Effector memory CD8-positive, alpha-beta T cell (primary cell): ENCODE measurements around the gene ZNF414.
"Not testable (repeated sequence)": the region's sequence is repeated elsewhere in the genome, so short reads cannot be mapped to it uniquely, and the experiment has no call there.

Experiments used
- ATAC-seq: fragments of 150-1000 bp; cut with Tn5 transposase; replicated peaks from 2 replicates; pipeline ENCODE4 v1.10.0; 2021; ENCODE audit warnings: mild to moderate bottlenecking, moderate library complexity
- DNase-seq, 3 experiments: peaks; one replicate each; pipeline ENCODE4 v3.0.0; 2021
- H3K27ac Mint-ChIP-seq, 2 donors: one replicate each; pipeline ENCODE4 v1.8.0; 2022; ENCODE audit warnings: mild to moderate bottlenecking in 2 of 2, mixed read lengths in 2 of 2, moderate library complexity in 2 of 2
- H3K27me3 Mint-ChIP-seq, 2 donors: one replicate each; pipeline ENCODE4 v1.8.0; 2022; ENCODE audit warnings: mixed read lengths in 2 of 2
- H3K36me3 Mint-ChIP-seq: one replicate; pipeline ENCODE4 v1.8.0; 2022; ENCODE audit warnings: mild to moderate bottlenecking, moderate library complexity, mixed read lengths; ENCODE audit not compliant: insufficient read depth
- H3K4me1 Mint-ChIP-seq, 2 donors: one replicate each; pipeline ENCODE4 v1.8.0; 2022; ENCODE audit warnings: low read depth in 2 of 2, mixed read lengths in 2 of 2
- H3K4me3 Mint-ChIP-seq, 2 donors: one replicate each; pipeline ENCODE4 v1.8.0; 2022; ENCODE audit warnings: mild to moderate bottlenecking in 2 of 2, mixed read lengths in 2 of 2, moderate library complexity in 2 of 2
- H3K9me3 Mint-ChIP-seq, 2 donors: one replicate each; pipeline ENCODE4 v1.8.0; 2022; ENCODE audit warnings: mixed read lengths in 2 of 2
- total RNA-seq, 9 experiments: gene quantifications; one replicate each; lab custom pipeline; 2026; lab: John Stamatoyannopoulos, UW

Gene ZNF414, protein sequence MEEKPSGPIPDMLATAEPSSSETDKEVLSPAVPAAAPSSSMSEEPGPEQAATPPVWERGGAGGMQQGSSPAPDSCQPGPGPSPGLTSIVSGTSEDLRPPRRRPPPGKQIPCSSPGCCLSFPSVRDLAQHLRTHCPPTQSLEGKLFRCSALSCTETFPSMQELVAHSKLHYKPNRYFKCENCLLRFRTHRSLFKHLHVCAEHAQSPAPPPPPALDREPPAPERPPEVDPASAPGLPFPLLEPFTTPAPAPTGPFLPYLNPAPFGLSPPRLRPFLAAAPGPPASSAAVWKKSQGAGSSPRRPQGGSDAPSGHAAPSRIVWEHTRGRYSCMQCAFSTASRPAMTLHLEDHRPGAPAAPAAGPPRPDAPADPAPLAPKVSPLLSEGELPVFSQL
- total RNA-seq: 3.4 to 15.6 (median 7.1) reads per million in 9 experiments

GRCh38 chr19:8513687-8514504 lies at the start of gene ZNF414:
TSS of gene ZNF414 (minus strand) at chr19:8514167. CDS start at chr19:8514046, 121 bp downstream.
- Mint-ChIP-seq H3K36me3 (peaks cover 47% of the 10 kb centered on the region), H3K27me3 (no peaks in the 10 kb centered on the region), H3K9me3 (no peaks in the 10 kb centered on the region), H3K4me1 (peaks cover 42 to 49% of the 10 kb centered on the region in 2 donors), H3K27ac (peak within 1 kb of the TSS; percentile 97 to 99), H3K4me3 (peak within 1 kb of the TSS; percentile 89 to 91)
- DNase-seq: peak; percentile 95 to 98 (median 97)
- peak; percentile 73 for ATAC-seq

DNA sequence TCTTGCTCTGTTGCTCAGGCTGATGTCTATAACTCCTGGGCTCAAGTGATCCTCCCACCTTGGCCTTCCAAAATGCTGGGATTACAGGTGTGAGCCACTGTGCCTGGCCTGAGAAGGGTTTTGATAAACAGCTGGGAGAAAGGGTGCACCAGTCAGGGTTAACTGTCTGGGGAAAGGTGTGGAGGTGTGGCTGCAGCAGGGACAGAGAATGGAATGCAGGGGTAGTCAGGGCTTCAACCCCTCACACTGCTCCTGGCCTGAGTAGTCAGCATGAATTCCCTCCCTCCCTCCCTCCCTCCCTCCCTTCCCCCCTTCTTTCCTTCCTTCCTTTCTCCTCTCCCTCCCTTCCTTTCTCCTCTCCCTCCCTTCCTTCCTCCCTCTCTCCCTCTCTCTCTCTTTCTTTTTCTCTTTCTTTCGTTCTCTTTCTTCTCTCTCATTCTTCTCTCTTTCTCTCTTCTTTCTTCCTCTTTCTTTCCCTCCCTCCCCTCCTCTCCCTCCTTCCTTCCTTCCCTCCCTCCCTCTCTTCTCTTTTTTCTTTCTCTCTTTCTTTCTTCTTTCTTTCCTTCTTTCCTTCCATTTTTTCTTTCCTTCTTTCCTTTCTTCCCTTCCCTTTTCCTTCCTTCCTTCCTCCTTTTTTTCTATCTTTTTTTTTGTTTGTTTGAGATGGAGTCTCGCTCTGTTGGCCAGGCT lies 47.3 kb upstream of the ZNF414 start:
- Mint-ChIP-seq H3K36me3 (peaks cover 72% of the 10 kb centered on the region), H3K9me3 (no peaks in the 10 kb centered on the region), H3K4me1 (peaks cover 59 to 72% of the 10 kb centered on the region in 2 donors), H3K27me3 (no peaks in the 10 kb centered on the region), H3K27ac (peak overlapping the region; percentile 94 to 98), H3K4me3 (peak overlapping the region; percentile 54 to 71)
- ATAC-seq (no peak), DNase-seq (no peak)

DNA sequence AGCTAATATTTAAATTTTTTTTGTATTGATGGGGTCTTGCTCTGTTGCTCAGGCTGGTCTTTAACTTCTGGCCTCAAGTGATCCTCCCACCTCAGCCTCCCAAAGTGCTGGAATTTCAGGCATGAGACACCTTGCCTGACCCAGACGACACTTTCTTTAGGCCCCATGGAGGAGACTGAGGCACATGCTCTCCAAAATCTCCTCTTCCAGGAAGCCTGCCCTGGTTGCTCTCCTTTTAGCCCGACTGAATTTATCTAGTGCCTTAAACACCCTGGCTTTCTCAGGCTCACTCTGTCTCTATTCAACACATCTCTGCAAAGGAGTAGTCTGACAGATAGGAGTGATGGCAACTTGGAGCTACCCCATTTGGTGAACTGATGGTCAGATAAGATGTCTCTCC lies 44.4 kb upstream of the ZNF414 start:
- Mint-ChIP-seq H3K4me1 (peaks cover 44 to 61% of the 10 kb centered on the region in 2 donors), H3K36me3 (peaks cover 74% of the 10 kb centered on the region), H3K27ac (peak overlapping the region; percentile 94 to 98), H3K27me3 (no peaks in the 10 kb centered on the region), H3K4me3 (peak overlapping the region; percentile 53 to 74), H3K9me3 (no peaks in the 10 kb centered on the region)
- DNase-seq (no peak), ATAC-seq (no peak)

DNA sequence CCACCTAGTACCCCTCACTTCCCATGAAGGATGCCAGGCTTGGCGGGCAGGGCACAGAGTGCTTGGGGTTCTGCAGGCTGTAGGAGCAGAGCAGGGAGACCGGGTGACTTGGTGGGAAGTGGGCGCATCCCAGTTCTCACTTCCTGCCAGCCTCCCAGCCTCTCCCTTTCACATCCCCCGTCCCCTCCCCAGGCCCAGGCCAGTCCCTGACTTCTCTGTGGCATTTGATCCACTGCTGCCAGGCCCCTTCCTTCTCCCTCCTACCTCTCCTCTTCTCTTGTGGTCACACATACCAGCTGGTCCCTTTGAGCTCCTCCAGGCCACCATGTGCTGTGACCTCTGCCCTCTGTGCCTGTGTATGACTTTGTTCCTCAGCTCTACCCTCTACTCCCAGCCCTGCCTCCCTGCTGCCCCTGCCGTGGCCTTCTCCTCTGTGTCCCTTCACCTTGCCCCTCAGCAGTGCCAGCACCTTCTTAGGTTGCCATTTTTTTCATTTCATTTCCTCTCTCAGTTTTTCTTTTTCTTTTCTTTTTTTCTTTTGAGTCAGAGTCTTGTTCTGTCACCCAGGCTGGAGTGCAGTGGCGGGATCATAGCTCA lies 43.8 kb upstream of the ZNF414 start:
- Mint-ChIP-seq H3K4me3 (peak overlapping the region; percentile 53 to 74), H3K4me1 (peaks cover 47 to 60% of the 10 kb centered on the region in 2 donors), H3K27me3 (no peaks in the 10 kb centered on the region), H3K9me3 (no peaks in the 10 kb centered on the region), H3K36me3 (peaks cover 74% of the 10 kb centered on the region), H3K27ac (peak overlapping the region; percentile 94 to 98)
- ATAC-seq (no peak), DNase-seq (no peak)

DNA sequence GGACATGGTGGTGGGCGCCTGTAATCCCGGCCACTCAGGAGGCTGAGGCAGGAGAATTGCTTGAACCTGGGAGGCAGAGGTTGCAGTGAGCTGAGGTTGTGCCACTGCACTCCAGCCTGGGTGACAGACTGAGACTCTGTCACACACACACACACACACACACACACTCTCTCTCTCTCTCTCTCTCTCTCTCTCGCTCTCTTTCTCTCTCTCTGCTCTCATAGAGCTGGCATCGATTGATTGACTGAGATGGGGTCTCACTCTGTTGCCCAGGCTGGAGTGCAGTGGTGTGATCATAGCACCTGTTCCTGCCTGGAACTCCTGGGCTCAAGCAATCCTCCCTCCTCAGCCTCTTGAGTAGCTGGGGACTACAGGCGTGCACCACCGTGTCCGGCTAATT lies 39.8 kb upstream of the ZNF414 start:
- H3K27me3 Mint-ChIP-seq, DNase-seq, ATAC-seq, H3K9me3 Mint-ChIP-seq, H3K4me3 Mint-ChIP-seq: not testable (repeated sequence)
- H3K36me3 Mint-ChIP-seq: peaks cover 75% of the 10 kb centered on the region
- H3K4me1 Mint-ChIP-seq: peaks cover 30 to 31% of the 10 kb centered on the region in 2 donors
- peak overlapping the region; percentile 81 to 92 for H3K27ac Mint-ChIP-seq

DNA sequence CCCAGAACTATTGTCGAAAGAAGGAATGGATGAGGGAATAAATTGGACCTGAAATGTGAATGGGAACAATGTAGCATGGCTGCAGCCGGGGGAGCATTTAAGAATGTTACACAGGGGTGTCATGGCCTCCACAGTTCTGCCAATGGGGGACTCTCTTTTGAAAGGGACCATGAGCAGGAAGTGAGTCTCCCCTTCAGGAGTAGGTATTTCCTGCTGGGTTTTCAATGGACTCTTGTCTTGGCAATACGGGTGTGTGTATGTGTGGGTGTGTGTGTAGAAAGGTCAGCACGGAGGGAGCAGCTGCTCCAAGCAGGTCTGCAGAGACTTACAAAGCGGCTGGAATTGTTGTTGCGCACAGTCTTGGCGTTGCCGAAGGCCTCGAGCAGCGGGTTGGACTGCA lies 38.8 kb upstream of the ZNF414 start:
- Mint-ChIP-seq H3K4me3 (no peak overlapping the region), H3K27me3 (no peaks in the 10 kb centered on the region), H3K27ac (peak overlapping the region; percentile 88 to 92), H3K9me3 (no peaks in the 10 kb centered on the region), H3K4me1 (peaks cover 22% of the 10 kb centered on the region in 2 donors), H3K36me3 (peaks cover 81% of the 10 kb centered on the region)
- DNase-seq: no peak
- no peak for ATAC-seq

- peak overlapping the region in 1 of 2 donors; percentile 35 for H3K27ac Mint-ChIP-seq
- peaks cover 92% of the 10 kb centered on the region for H3K36me3 Mint-ChIP-seq
- no peaks in the 10 kb centered on the region for H3K9me3 Mint-ChIP-seq
- DNase-seq (no peak), ATAC-seq (no peak)
- H3K4me3 Mint-ChIP-seq: no peak overlapping the region
- peaks cover 15 to 16% of the 10 kb centered on the region in 2 donors for H3K4me1 Mint-ChIP-seq
- H3K27me3 Mint-ChIP-seq: no peaks in the 10 kb centered on the region
Observed at GRCh38 chr19:8550070-8550469, 36.1 kb upstream of the ZNF414 start.

- H3K36me3 Mint-ChIP-seq: peaks cover 82% of the 10 kb centered on the region
- no peaks in the 10 kb centered on the region for H3K27me3 Mint-ChIP-seq
- H3K27ac Mint-ChIP-seq: peak overlapping the region in 1 of 2 donors; percentile 74
Observed at GRCh38 chr19:8545743-8546142, 31.8 kb upstream of the ZNF414 start.

GRCh38 chr19:8544168-8544567 lies 30.2 kb upstream of the ZNF414 start:
- H3K27me3 Mint-ChIP-seq: no peaks in the 10 kb centered on the region
- peaks cover 87% of the 10 kb centered on the region for H3K36me3 Mint-ChIP-seq

More at GRCh38 chr19:8545743-8546142, 31.8 kb upstream of the ZNF414 start:
- DNase-seq (no peak), ATAC-seq (no peak)
- Mint-ChIP-seq H3K4me3 (no peak overlapping the region), H3K9me3 (no peaks in the 10 kb centered on the region), H3K4me1 (peaks cover 2 to 3% of the 10 kb centered on the region in 2 donors)

GRCh38 chr19:8539621-8540149 lies 25.7 kb upstream of the ZNF414 start:
- H3K9me3 Mint-ChIP-seq: no peaks in the 10 kb centered on the region
- H3K36me3 Mint-ChIP-seq: peaks cover 89% of the 10 kb centered on the region
- H3K27ac Mint-ChIP-seq: no peak overlapping the region
- no peak overlapping the region for H3K4me3 Mint-ChIP-seq
- ATAC-seq (no peak), DNase-seq (no peak)
- no peaks in the 10 kb centered on the region for H3K27me3 Mint-ChIP-seq
- H3K4me1 Mint-ChIP-seq: peaks cover 2 to 3% of the 10 kb centered on the region in 2 donors

More at GRCh38 chr19:8544168-8544567, 30.2 kb upstream of the ZNF414 start:
- H3K4me1 Mint-ChIP-seq: peaks cover 2 to 3% of the 10 kb centered on the region in 2 donors
- ATAC-seq: no peak
- H3K4me3 Mint-ChIP-seq: no peak overlapping the region
- DNase-seq: no peak
- H3K9me3 Mint-ChIP-seq: no peaks in the 10 kb centered on the region
- H3K27ac Mint-ChIP-seq: no peak overlapping the region

DNA sequence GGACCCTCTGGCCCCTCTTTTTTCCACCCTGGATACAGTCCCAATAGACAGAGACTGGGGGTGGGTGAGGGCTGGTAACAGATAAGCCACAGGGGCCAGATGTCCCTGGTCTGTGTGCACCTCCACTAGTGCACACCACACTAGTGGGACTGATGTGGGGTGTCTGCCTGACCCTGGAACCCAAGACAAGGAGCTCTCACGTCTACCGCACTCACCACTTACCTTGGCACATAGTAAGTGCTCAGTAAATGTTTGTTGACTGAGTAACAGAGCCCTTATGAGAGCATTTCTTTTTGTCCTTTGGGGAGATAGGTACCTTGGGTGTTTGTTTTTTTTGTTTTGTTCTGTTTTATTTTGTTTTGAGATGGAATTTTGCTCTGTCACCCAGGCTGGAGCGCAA lies 23.1 kb upstream of the ZNF414 start:
- DNase-seq (no peak), ATAC-seq (no peak)
- Mint-ChIP-seq H3K36me3 (peaks cover 96% of the 10 kb centered on the region), H3K27me3 (no peaks in the 10 kb centered on the region), H3K4me3 (no peak overlapping the region), H3K4me1 (peaks cover 0 to 2% of the 10 kb centered on the region in 2 donors), H3K27ac (peak overlapping the region; percentile 25 to 82), H3K9me3 (no peaks in the 10 kb centered on the region)

DNA sequence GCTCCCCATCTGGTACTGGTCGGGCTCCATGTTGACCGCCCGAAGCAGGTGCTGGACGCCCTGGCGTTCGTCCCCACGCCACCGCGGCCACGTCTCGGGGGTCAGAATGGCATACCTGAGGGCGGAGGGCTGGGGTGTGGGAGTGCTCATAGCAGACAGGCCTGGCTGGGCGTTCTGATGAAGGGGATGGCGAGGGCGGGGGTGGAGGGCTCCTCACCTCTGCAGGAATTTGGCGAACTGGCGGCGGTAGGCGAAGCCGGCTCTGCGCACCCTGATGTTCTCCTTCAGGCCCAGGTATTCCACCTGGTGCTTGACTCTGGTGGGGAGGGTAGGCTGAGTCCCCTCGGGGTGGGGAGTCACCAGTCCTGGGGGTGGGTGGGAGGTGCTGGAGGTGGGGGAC lies 22.3 kb upstream of the ZNF414 start:
- no peaks in the 10 kb centered on the region for H3K9me3 Mint-ChIP-seq
- H3K4me3 Mint-ChIP-seq: no peak overlapping the region
- H3K27me3 Mint-ChIP-seq: no peaks in the 10 kb centered on the region
- ATAC-seq (no peak), DNase-seq (no peak)
- H3K36me3 Mint-ChIP-seq: peaks cover 96% of the 10 kb centered on the region
- peak overlapping the region; percentile 25 to 82 for H3K27ac Mint-ChIP-seq
- no peaks in the 10 kb centered on the region for H3K4me1 Mint-ChIP-seq
